Stimulated activated effector memory CD8-positive, alpha-beta T cell treated with anti-CD3 and anti-CD28 coated beads, Interleukin-12 subunit alpha, Interleukin-12 subunit beta, amount 100 ng/mL, for 72 hours (primary cell): ENCODE results near the gene NOC2L.

Experiments
- ATAC-seq: fragments of 150-1000 bp; cut with Tn5 transposase; 2 replicates; pipeline ENCODE4 v1.10.0; 2021
- DNase-seq, 2 donors: peaks; one replicate each; pipeline ENCODE4 v3.0.0; 2021 to 2022; ENCODE audit warnings: low spot score in 2 of 2
- H3K27ac Mint-ChIP-seq: one replicate; pipeline ENCODE4 v1.8.0; 2022; ENCODE audit warnings: mild to moderate bottlenecking, mixed read lengths
- H3K36me3 Mint-ChIP-seq: one replicate; pipeline ENCODE4 v1.8.0; 2022; ENCODE audit warnings: mild to moderate bottlenecking, mixed read lengths
- H3K4me1 Mint-ChIP-seq: one replicate; pipeline ENCODE4 v1.8.0; 2022; ENCODE audit warnings: mixed read lengths
- H3K4me3 Mint-ChIP-seq: one replicate; pipeline ENCODE4 v1.8.0; 2022; ENCODE audit warnings: mild to moderate bottlenecking, mixed read lengths
- H3K9me3 Mint-ChIP-seq: one replicate; pipeline ENCODE4 v1.8.0; 2022; ENCODE audit warnings: mixed read lengths

The NOC2L gene

DNA sequence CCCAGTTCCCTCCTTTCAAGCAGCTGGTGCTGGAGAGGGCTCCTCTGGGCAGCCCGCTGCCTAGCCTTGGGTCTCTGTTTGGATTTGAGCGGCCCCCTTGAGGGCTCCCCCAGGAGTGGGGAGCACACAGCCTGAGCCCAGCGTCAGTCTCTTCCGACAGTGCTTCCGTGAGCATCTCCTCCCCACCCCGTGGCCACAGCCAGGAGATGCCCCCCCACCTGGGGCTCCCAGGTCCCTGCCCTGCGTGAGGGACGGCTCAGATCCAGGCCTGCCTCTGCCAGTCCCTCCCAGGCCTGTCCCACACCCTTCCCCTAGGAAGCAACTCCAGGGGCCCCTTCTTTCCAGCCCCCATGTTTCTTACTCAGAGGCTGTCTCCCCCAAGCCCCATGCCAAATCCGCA lies 31.8 kb downstream of the NOC2L start:
- H3K4me3 Mint-ChIP-seq, result no peak overlapping the region
- ATAC-seq (no peak), DNase-seq (no peak)
- H3K36me3 Mint-ChIP-seq, result no peaks in the 10 kb centered on the region
- H3K4me1 Mint-ChIP-seq, result peaks cover 15% of the 10 kb centered on the region
- H3K9me3 Mint-ChIP-seq, result no peaks in the 10 kb centered on the region
- H3K27ac Mint-ChIP-seq, result no peak overlapping the region

DNA sequence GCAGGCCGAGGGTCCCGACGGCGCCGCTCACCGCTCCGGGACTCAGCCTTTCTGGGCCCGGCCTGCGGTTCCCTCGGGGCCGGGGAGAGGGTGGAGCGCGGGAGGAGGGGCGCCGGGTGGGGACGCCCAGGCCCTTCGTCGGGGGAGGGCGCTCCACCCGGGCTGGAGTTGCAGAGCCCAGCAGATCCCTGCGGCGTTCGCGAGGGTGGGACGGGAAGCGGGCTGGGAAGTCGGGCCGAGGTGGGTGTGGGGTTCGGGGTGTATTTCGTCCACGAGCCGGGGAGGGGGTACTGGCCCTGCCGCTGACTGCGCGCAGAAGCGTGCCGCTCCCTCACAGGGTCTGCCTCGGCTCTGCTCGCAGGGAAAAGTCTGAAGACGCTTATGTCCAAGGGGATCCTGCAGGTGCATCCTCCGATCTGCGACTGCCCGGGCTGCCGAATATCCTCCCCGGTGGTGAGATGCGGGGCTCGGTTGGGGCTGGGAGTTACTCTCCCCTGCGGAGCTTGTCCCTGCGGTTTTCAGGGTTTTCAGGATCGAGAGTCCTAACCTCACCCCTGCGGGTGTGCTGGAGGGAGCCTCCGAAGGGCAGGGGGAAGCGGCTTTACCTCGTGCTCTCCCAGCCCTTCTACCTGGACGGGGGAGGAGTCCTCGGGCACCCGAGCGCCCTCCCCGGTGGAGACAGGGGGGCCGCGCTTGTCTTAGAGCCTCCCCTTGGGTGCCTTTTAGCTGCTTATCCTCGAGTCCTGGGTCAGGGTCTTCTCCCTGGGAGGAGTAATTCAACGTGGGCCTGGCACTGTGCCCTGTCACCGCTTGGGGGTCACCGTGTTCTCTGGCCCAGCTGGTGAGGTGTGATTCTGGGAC lies 33.3 kb downstream of the NOC2L start:
- Mint-ChIP-seq H3K4me1 (peaks cover 16% of the 10 kb centered on the region), H3K4me3 (peak overlapping the region; percentile 43), H3K9me3 (no peaks in the 10 kb centered on the region), H3K27ac (no peak overlapping the region), H3K36me3 (peaks cover 6% of the 10 kb centered on the region)
- no peak for ATAC-seq
- DNase-seq, result no peak

DNA sequence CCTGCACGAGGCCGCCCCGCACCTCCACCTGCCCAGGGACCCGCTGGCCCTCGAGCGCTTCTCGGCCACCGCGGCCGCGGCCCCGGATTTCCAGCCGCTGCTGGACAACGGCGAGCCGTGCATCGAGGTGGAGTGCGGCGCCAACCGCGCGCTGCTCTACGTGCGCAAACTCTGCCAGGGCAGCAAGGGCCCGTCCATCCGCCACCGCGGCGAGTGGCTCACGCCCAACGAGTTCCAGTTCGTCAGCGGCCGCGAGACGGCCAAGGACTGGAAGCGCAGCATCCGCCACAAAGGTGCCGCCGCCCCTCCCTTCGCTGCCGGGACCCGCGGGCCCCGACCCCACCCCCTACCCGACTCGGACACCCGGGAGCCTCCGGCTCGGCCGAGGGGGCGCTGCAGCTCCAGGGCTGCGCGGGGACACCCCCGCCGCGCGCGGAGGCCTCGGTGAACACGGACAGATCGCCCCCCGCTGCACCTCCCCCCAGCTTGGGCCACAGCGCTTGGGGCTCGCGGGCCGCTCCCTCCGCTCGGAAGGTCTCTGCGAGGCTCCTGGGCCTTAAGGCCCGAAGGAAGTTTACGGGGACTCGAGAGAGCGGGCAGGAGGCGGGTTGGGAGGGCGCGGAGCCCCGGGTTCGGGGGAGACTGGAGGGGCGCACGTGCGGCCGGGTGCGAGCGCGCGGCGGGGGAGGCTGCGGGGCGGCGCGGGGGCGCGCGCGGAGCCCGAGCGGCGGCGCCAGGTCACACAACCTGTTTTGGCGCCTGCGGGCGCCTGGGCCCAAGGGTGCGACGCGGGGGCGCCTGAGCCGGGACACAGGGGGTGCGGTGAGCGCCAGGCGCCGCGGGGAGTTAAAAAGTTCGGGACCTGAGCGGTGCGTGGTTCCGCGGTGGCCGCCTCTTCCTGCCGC lies 34.1 kb downstream of the NOC2L start:
- peaks cover 24% of the 10 kb centered on the region for H3K4me1 Mint-ChIP-seq
- peak overlapping the region; percentile 43 for H3K4me3 Mint-ChIP-seq
- DNase-seq (no peak), ATAC-seq (no peak)
- H3K9me3 Mint-ChIP-seq, result no peaks in the 10 kb centered on the region
- peaks cover 6% of the 10 kb centered on the region for H3K36me3 Mint-ChIP-seq
- H3K27ac Mint-ChIP-seq, result no peak overlapping the region

DNA sequence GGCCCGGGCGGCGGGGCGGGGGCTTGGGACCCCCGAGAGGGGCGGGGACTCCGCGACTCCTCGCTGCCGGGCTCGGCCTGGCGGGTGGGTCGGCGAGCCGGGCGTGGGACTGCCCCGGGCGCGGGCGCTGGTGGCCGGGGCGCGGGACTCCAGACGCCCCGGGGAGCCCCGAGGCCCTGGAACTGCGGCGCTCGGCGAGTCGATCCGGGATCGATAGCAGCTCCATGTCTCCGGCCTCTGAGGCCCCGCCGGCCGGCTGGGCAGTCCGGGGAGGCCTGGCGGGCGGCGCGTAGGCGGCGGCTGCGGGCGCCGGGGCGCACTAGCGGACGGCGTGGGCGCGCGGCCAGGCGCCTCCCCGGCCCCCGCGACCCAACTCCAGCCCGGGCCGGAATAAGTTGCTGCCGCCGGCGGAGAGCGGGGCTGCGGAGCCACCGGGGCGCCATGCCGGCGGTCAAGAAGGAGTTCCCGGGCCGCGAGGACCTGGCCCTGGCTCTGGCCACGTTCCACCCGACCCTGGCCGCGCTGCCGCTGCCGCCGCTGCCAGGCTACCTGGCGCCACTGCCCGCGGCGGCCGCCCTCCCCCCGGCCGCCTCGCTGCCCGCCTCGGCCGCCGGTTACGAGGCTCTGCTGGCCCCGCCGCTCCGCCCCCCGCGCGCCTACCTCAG lies 34.9 kb downstream of the NOC2L start:
- DNase-seq (no peak), ATAC-seq (no peak)
- H3K4me1 Mint-ChIP-seq, result peaks cover 24% of the 10 kb centered on the region
- no peaks in the 10 kb centered on the region for H3K9me3 Mint-ChIP-seq
- H3K27ac Mint-ChIP-seq, result no peak overlapping the region
- peak overlapping the region; percentile 43 for H3K4me3 Mint-ChIP-seq
- H3K36me3 Mint-ChIP-seq, result peaks cover 6% of the 10 kb centered on the region

DNA sequence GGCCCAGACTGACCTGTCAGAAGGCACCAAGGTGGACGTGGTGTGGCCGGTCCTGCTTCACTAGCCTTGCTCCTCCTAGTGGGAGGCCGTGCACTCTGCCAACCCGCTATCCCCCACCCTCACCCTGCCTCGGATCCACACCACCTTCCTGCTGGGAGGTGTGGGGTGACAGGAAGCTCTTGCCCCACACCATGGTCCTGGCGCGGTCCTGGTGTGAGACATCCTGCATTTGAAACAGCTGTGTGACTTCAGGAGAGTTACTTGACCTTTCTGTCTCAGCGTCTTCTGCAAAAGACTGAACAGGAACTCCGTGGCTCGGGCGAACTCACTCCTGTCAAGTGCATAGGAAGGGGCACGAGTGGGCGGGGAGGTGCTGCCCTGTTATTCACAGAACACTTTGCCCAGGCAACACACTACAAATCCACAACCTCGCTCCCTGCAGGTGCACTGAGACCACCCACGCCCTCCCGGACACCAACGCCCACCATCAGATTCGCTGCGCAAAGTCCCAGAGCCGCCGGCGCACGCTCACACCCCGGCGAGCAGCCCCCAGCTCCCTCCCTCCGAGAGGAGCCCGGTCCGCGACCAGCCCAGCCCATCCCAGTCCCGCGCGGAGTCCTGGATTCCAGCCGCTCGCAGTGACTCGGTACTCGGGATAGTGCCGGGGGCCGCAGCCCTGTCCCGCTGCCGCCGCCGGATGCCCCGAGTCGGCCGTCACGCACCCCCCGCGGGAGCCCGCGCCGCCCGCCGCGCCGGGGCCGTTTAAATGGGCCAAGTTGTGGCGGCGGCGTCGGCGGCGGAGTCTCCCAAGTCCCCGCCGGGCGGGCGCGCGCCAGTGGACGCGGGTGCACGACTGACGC lies 35.7 kb downstream of the NOC2L start, which contains the start of gene SAMD11:
SAMD11 (plus strand) TSS at position 793 of the 860 bp plus-strand sequence. CDS start 509 bp downstream, outside the sequence.
- ATAC-seq, result peak; percentile 44
- peaks cover 24% of the 10 kb centered on the region for H3K4me1 Mint-ChIP-seq
- H3K36me3 Mint-ChIP-seq, result peaks cover 6% of the 10 kb centered on the region
- H3K9me3 Mint-ChIP-seq, result no peaks in the 10 kb centered on the region
- no peak within 1 kb of the TSS for H3K27ac Mint-ChIP-seq
- DNase-seq, result peak; percentile 62 to 75
- peak within 1 kb of the TSS; percentile 54 for H3K4me3 Mint-ChIP-seq

DNA sequence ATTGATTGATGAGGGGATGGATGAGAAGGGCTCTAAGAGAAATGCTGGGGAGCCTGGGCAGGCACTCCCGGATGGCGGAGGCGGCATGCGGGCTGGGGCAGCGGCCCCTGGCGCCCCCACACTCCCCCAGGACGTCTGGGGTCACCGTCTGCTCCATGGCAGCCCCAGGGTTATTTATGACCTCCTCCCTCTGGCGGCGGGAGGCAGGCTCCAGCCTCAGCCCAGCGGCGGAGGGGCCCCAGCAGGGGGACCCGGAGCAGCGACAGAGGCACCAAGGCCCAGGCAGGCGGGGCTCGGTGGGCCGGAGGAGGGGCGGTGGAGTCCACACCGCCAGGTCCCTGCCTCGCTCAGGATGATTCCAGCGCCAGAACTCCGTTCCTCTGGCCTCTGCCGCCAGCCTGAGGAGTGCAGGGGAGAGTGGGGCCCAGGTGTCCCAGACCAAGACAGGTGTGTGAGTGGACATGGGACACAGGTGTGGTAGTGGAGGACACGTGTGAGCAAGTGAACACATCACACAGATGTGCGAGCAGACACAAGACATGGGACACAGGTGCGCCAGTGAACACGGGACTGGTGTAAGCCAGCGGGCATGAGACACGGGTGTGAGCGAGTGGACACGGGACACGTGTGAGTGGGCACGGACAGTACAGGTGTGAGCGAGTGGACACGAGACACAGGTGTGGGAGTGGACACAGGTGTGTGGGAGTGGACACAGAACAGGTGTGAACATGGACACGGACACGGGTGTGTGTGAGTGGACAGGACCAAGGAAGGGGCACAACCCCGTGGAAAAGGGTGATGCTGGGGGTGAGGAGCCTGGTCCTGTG lies 37.8 kb downstream of the NOC2L start:
- Mint-ChIP-seq H3K27ac (no peak overlapping the region), H3K4me1 (peaks cover 24% of the 10 kb centered on the region), H3K4me3 (no peak overlapping the region), H3K36me3 (peaks cover 6% of the 10 kb centered on the region), H3K9me3 (no peaks in the 10 kb centered on the region)
- no peak for DNase-seq
- ATAC-seq, result peak; percentile 64

DNA sequence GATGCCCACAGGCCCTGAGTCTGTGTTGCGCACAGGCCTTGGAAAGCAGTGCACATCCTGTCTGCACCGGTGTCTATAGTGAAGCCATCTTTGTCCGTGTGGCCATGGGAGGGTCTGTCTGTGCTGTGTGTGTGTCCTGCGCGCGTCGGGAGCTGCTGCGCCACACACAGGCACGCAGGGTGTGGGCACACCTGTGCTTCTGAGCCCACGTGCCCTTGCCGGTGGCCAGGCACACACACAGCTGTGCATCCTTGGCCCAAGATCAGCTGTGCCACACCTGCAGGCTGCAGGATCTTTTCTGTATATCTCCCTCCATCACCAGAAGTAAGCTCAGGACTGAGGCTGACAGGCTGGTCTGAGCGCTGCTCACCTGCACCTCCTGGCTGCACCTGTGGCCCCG lies 38.5 kb downstream of the NOC2L start:
- ATAC-seq, result no peak
- Mint-ChIP-seq H3K4me1 (peaks cover 24% of the 10 kb centered on the region), H3K36me3 (peaks cover 6% of the 10 kb centered on the region), H3K4me3 (no peak overlapping the region), H3K27ac (no peak overlapping the region), H3K9me3 (no peaks in the 10 kb centered on the region)
- no peak for DNase-seq

DNA sequence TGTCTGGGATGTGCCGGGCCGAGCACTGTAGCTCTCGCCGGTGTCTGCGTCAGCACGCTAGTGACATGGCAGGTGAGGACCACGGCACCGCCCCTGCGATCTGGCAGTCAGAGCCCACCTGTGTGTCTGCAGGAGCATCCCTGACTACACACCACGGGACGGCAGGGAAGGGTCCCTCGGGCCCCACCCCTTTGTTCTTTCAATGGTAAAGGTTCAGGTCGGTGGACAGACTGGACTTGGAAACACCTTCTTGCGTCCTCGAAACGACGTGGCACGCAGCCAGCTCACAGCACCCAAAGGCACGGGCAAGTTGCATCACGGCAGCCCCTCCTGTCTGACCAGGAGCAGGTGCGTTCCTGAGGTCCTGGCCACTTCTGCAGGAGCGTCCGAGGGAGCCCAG lies 39.0 kb downstream of the NOC2L start:
- H3K36me3 Mint-ChIP-seq, result peaks cover 6% of the 10 kb centered on the region
- ATAC-seq, result no peak
- no peak for DNase-seq

DNA sequence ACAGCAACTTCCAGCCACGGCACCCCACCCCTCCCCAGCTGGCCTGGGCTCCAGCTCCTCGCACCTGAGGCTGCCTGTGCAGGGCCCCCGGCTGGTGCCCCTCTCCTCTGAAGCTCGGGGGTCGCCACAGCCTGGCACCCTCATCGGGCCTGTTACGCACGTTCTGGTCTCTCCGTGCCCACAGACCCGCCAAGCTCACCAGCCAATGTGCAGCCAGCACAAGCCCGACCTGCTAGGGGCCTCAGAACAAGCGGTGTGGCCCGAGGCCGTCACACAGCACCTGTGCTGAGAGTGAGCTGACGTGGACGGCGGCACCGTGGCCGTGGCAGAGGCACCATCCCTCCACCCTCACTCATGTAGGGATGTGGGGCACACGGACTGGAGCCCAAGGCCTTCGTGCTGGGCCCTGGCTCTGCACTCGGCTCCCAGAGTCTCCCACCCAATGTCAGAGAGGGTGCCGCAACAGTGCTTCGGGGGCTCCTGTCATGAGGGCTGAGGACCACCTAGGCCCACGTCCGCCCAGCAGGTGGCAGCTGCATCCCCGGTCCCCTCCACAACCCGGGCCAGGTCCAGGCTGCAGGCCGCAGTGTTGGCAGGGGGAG lies 39.7 kb downstream of the NOC2L start:
- Mint-ChIP-seq H3K36me3 (peaks cover 6% of the 10 kb centered on the region), H3K27ac (no peak overlapping the region)

More for the DNA sequence above, 39.0 kb downstream of the NOC2L start:
- H3K4me3 Mint-ChIP-seq, result no peak overlapping the region
- peaks cover 24% of the 10 kb centered on the region for H3K4me1 Mint-ChIP-seq
- H3K27ac Mint-ChIP-seq, result no peak overlapping the region
- no peaks in the 10 kb centered on the region for H3K9me3 Mint-ChIP-seq

DNA sequence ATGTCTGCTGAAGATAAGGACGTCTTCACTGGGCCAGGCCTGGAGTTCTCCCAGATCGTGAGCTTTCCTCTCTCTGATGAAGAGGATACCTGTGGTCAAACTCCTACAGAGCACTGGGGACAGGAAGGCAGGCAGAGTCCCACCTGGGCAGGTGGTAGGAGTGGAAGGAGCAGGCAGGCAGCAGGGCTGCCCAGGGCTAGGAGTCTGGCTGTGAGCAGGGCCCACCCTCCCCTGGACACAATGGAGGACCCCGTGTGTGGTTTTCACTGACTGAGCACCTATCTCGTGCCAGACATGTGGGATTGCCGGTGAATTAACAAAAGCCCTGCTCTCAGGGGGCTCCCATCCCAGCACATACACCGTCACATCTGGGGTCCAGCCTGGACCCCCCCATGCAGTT lies 40.2 kb downstream of the NOC2L start:
- Mint-ChIP-seq H3K4me3 (no peak overlapping the region), H3K4me1 (peaks cover 24% of the 10 kb centered on the region), H3K36me3 (peaks cover 6% of the 10 kb centered on the region)

More for the DNA sequence above, 39.7 kb downstream of the NOC2L start:
- no peak for ATAC-seq
- no peak overlapping the region for H3K4me3 Mint-ChIP-seq
- H3K9me3 Mint-ChIP-seq, result no peaks in the 10 kb centered on the region
- H3K4me1 Mint-ChIP-seq, result peaks cover 24% of the 10 kb centered on the region
- no peak for DNase-seq

DNA sequence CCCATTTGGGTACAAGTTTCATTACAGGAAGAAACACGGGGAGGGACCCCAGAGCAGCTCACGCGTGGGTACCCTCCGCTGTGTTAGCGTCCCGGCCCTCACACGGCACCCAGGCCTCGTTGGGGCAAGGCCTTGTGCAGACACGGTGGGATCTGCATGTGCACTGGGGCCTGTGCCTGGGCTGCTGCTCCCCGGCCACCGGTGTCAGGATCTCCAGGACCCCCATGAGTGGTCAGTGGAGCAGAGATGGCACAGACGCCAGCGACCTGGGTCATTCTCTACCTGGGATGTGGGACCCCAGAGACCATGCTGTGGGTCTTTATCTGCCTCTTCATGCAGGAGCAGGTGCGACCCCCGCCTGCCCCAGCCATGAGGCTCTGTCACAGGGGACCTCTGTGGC lies 40.7 kb downstream of the NOC2L start:
- Mint-ChIP-seq H3K36me3 (peaks cover 6% of the 10 kb centered on the region), H3K27ac (no peak overlapping the region), H3K9me3 (no peaks in the 10 kb centered on the region), H3K4me3 (no peak overlapping the region), H3K4me1 (peaks cover 23% of the 10 kb centered on the region)
- no peak for DNase-seq
- ATAC-seq, result no peak

More for the DNA sequence above, 40.2 kb downstream of the NOC2L start:
- DNase-seq (no peak), ATAC-seq (no peak)
- no peaks in the 10 kb centered on the region for H3K9me3 Mint-ChIP-seq
- H3K27ac Mint-ChIP-seq, result no peak overlapping the region

DNA sequence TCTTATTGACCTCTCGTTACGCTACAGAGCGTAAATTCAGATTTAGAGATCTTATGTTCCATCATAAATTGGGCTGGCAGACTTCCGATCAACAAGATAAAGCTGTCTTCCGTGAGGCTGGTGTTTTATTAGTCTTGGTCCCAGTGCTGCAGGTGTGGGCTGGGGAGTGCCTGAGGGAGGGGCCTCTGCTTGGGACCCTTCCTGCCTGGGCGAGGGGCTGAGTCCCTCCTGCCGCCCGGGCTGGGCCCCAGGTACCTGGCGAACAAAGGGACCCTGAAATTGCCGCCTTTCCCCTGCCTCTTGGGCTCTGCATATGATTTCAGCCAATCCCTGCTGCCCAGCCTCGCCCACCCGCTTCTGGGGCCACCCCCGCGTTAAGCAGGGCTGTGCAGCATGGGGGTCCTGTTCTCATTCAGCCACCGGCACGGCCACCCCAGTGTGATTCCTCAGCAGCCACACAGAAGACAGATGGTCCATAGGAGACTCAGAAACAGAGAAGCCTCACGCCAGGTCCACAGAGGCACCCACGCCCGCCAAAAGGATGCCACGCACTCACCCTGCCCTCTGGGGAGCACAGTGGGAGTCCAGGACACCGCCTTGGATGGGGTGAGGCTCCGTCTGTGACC lies 41.5 kb downstream of the NOC2L start:
- no peak for ATAC-seq
- peaks cover 21% of the 10 kb centered on the region for H3K4me1 Mint-ChIP-seq
- DNase-seq, result no peak
- H3K36me3 Mint-ChIP-seq, result peaks cover 6% of the 10 kb centered on the region
- H3K9me3 Mint-ChIP-seq, result no peaks in the 10 kb centered on the region
- H3K4me3 Mint-ChIP-seq, result no peak overlapping the region
- H3K27ac Mint-ChIP-seq, result no peak overlapping the region

DNA sequence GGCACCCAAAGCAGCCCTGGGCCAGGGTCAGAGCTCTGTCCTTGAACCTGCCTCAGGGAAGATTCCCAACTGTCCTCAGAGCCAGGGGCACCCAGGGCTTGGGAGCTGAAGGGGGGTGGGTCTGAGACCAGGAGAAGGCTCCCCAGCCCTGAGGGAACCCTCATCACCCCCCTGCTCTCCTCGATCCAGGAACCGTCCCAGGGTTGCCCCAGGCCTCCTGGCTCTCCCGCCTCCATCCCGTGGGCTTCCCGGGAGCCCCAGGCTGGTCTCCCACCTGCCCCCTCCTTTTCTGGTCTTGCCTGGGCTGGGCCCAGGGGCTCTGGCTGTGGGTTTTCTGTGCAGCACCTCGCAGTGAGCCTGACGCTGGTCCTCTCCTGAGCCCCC lies 42.0 kb downstream of the NOC2L start:
- DNase-seq (no peak), ATAC-seq (no peak)
- Mint-ChIP-seq H3K4me1 (peaks cover 23% of the 10 kb centered on the region), H3K9me3 (no peaks in the 10 kb centered on the region), H3K36me3 (peaks cover 6% of the 10 kb centered on the region), H3K27ac (no peak overlapping the region), H3K4me3 (no peak overlapping the region)
